GM12891 (cell line): Measurements from ENCODE around the gene CDK6.

Experiments used
- DNase-seq: peaks from one replicate; pipeline ENCODE4 v3.0.0; 2011; ENCODE audit warnings: low spot score; ENCODE audit not compliant: insufficient read length
- FAIRE-seq: peaks from 2 replicates; lab custom pipeline; 2011; peaks lifted over from hg19 to GRCh38; lab: Jason Lieb, UNC
- PAX5 ChIP-seq: IDR thresholded peaks from 2 replicates; pipeline ENCODE4 v1.6.1; 2011; ENCODE audit warnings: low read length, moderate library complexity, mild to moderate bottlenecking; ENCODE audit not compliant: insufficient read depth, severe bottlenecking
- POLR2A ChIP-seq: IDR thresholded peaks from 2 replicates; pipeline ENCODE4 v1.6.1; 2011; ENCODE audit warnings: low read depth, low read length, control low read depth
- POLR2AphosphoS5 ChIP-seq: IDR thresholded peaks from 2 replicates; pipeline ENCODE4 v1.6.1; 2011; ENCODE audit warnings: low read depth, low read length, control low read depth
- POU2F2 ChIP-seq: IDR thresholded peaks from 2 replicates; pipeline ENCODE4 v1.6.1; 2011; ENCODE audit warnings: low read depth, mild to moderate bottlenecking, control low read depth, low read length, moderate library complexity
- SPI1 ChIP-seq: IDR thresholded peaks from 2 replicates; pipeline ENCODE4 v1.6.1; 2011; ENCODE audit warnings: low read depth, low read length, control low read depth
- TAF1 ChIP-seq: IDR thresholded peaks from 2 replicates; pipeline ENCODE4 v1.6.1; 2011; ENCODE audit warnings: low read depth, low read length, control low read depth

The CDK6 gene

GRCh38 chr7:92781117-92781720 lies 55.2 kb downstream of the CDK6 start:
- DNase-seq: no peak
- FAIRE-seq: peak; percentile 28
- no peak for TF ChIP-seq TAF1
- no peak for TF ChIP-seq POLR2A
- TF ChIP-seq POLR2AphosphoS5: no peak
- TF ChIP-seq POU2F2: no peak
- no peak for TF ChIP-seq PAX5
- no peak for TF ChIP-seq SPI1

- FAIRE-seq (peak; percentile 28), DNase-seq (no peak)
- no peak for TF ChIP-seq POLR2AphosphoS5
- TF ChIP-seq PAX5: no peak
- TF ChIP-seq POU2F2: no peak
- TF ChIP-seq TAF1: no peak
- no peak for TF ChIP-seq SPI1
- TF ChIP-seq POLR2A: no peak
These were observed 57.4 kb downstream of the CDK6 start for GRCh38 chr7:92778972-92779371.

GRCh38 chr7:92777993-92778392 lies 58.4 kb downstream of the CDK6 start:
- TF ChIP-seq POLR2AphosphoS5 (no peak), PAX5 (no peak), POLR2A (no peak), TAF1 (no peak), SPI1 (no peak), POU2F2 (no peak)
- DNase-seq (no peak), FAIRE-seq (no peak)

- TF ChIP-seq TAF1: no peak
- TF ChIP-seq POLR2A: no peak
- no peak for TF ChIP-seq POLR2AphosphoS5
- no peak for TF ChIP-seq POU2F2
- no peak for TF ChIP-seq PAX5
- TF ChIP-seq SPI1: no peak
- no peak for DNase-seq
- FAIRE-seq: no peak
These were observed 62.6 kb downstream of the CDK6 start for GRCh38 chr7:92773808-92774207.

GRCh38 chr7:92769844-92770243 lies 66.5 kb downstream of the CDK6 start:
- DNase-seq: no peak
- TF ChIP-seq POU2F2 (no peak), POLR2A (no peak), PAX5 (no peak), TAF1 (no peak), SPI1 (no peak), POLR2AphosphoS5 (no peak)
- no peak for FAIRE-seq

GRCh38 chr7:92769394-92769699 lies 67.0 kb downstream of the CDK6 start:
- DNase-seq (no peak), FAIRE-seq (no peak)
- TF ChIP-seq PAX5: no peak
- TF ChIP-seq POLR2AphosphoS5: no peak
- no peak for TF ChIP-seq POU2F2
- TF ChIP-seq SPI1: no peak
- no peak for TF ChIP-seq POLR2A
- TF ChIP-seq TAF1: no peak

GRCh38 chr7:92768501-92769393 lies 67.6 kb downstream of the CDK6 start:
- TF ChIP-seq POU2F2 (peak; percentile 66), POLR2A (no peak)
- no peak for DNase-seq
- FAIRE-seq: peak; percentile 55

- TF ChIP-seq TAF1 (no peak), PAX5 (no peak), POLR2AphosphoS5 (no peak), POLR2A (no peak)
- no peak for FAIRE-seq
These were observed 68.9 kb downstream of the CDK6 start for GRCh38 chr7:92767437-92767836.

GRCh38 chr7:92766461-92767003 lies 69.8 kb downstream of the CDK6 start:
- DNase-seq (no peak), FAIRE-seq (no peak)
- TF ChIP-seq TAF1 (no peak), POU2F2 (no peak), SPI1 (no peak), POLR2AphosphoS5 (no peak), PAX5 (no peak), POLR2A (no peak)

More at GRCh38 chr7:92767437-92767836, 68.9 kb downstream of the CDK6 start:
- DNase-seq: no peak

- TF ChIP-seq PAX5 (no peak), SPI1 (no peak), TAF1 (no peak), POLR2A (no peak), POLR2AphosphoS5 (no peak), POU2F2 (no peak)
- no peak for FAIRE-seq
- no peak for DNase-seq
These were observed 70.6 kb downstream of the CDK6 start for GRCh38 chr7:92765725-92766124.
